HepG2 (cell line): ENCODE measurements around the gene MLN. TPM values are rescaled to one million over a fixed set of nuclear protein-coding genes. Genes with fewer than 3 reads are reported as not detected.
A peak's percentile ranks its signal among the peaks of the same experiment; 100 is the strongest.

Experiments
- ATAC-seq: fragments of 200-7000 bp; cut with Tn5 transposase; 3 replicates; pipeline ENCODE4 v1.9.1; 2020; ENCODE audit warnings: mild to moderate bottlenecking, moderate library complexity
- BruUV-seq: library from RNA; stranded (reverse); fragments of 400-500 nt; replicated peaks from 2 replicates; lab custom pipeline; 2021; lab: Mats Ljungman, UMichigan
- CTCF ChIA-PET: fragments of 300-600 bp; formaldehyde crosslinking; extraction: SDS; loops from one replicate; lab custom pipeline; 2021; ENCODE audit warnings: low total read pairs, inconsistent platforms, low intra/inter-chr PET ratio; lab: Yijun Ruan, JAX
- POLR2A ChIA-PET: fragments of 350-600 bp; sonication (Branson Sonifier 250); formaldehyde crosslinking; loops from one replicate; lab custom pipeline; 2020; ENCODE audit warnings: antibody characterized with exemption, inconsistent platforms; lab: Yijun Ruan, JAX
- DNase-seq: peaks from one replicate; pipeline ENCODE4 v3.0.0-alpha.2; 2015; ENCODE audit warnings: low spot score
- FAIRE-seq: peaks from 3 replicates; lab custom pipeline; 2011; peaks lifted over from hg19 to GRCh38; lab: Jason Lieb, UNC
- H2AFZ ChIP-seq: one replicate; pipeline ENCODE4 v1.6.1; 2011; ENCODE audit warnings: low read length, inconsistent platforms
- H3K27ac ChIP-seq: fragments of 300-600 bp; 3 replicates; pipeline ENCODE4 v1.8.0; 2011; ENCODE audit warnings: mixed run types, mild to moderate bottlenecking, mixed read lengths, low read length, inconsistent platforms; ENCODE audit not compliant: insufficient read depth; ENCODE audit errors: extremely low read length
- H3K27me3 ChIP-seq, 2 experiments: fragments of 200-600 bp in 1 of 2; 2 replicates in 1 of 2; 3 replicates in 1 of 2; pipeline versions ENCODE4 v1.6.0 to v1.8.0; 2011; ENCODE audit warnings: low read length in 2 of 2, mild to moderate bottlenecking in 2 of 2, moderate library complexity in 2 of 2, inconsistent platforms in 1 of 2; ENCODE audit not compliant: insufficient read depth in 2 of 2, control insufficient read depth in 1 of 2
- H3K36me3 ChIP-seq, 2 experiments: fragments of 200-600 bp in 1 of 2; replicated peaks in 1 of 2; 2 replicates in 1 of 2; 3 replicates in 1 of 2; pipeline versions ENCODE4 v1.5.1 to v1.8.0; 2011; ENCODE audit warnings: low read length in 2 of 2, inconsistent platforms in 1 of 2; ENCODE audit not compliant: insufficient read depth in 2 of 2, control insufficient read depth in 1 of 2
- H3K4me1 ChIP-seq: 2 replicates; pipeline ENCODE4 v1.5.1; 2012; ENCODE audit warnings: low read length, inconsistent platforms; ENCODE audit not compliant: insufficient read depth
- H3K4me2 ChIP-seq: 2 replicates; pipeline ENCODE4 v1.6.0; 2011; ENCODE audit warnings: low read depth, low read length, inconsistent platforms
- H3K4me3 ChIP-seq, 3 experiments: fragments of 200-600 bp in 1 of 3; sonication (generic), shearing (Covaris generic) in 1 of 3; replicated peaks in 1 of 3; 2 replicates each; pipeline ENCODE4 v1.5.1; 2011 to 2016; ENCODE audit warnings: low read length in 3 of 3, inconsistent platforms in 2 of 3, low read depth in 2 of 3, mild to moderate bottlenecking in 2 of 3, control low read depth in 1 of 3, mixed read lengths in 1 of 3; ENCODE audit not compliant: insufficient read depth in 1 of 3
- H3K79me2 ChIP-seq: one replicate; pipeline ENCODE4 v1.6.1; 2011; ENCODE audit warnings: low read length, inconsistent platforms; ENCODE audit not compliant: insufficient read depth
- H3K9ac ChIP-seq: 2 replicates; pipeline ENCODE4 v1.6.0; 2011; ENCODE audit warnings: mild to moderate bottlenecking, low read depth, low read length, inconsistent platforms; ENCODE audit not compliant: insufficient read depth
- H3K9me3 ChIP-seq: 2 replicates; pipeline ENCODE4 v1.5.1; 2012; ENCODE audit warnings: mild to moderate bottlenecking, low read length
- H4K20me1 ChIP-seq: 2 replicates; pipeline ENCODE4 v1.6.0; 2011; ENCODE audit warnings: inconsistent platforms, mild to moderate bottlenecking, low read length, moderate library complexity; ENCODE audit not compliant: insufficient read depth
- EED ChIP-seq: sonication (generic); formaldehyde crosslinking; IDR thresholded peaks from 2 replicates; pipeline ENCODE4 v1.5.0; 2020; ENCODE audit warnings: mild to moderate bottlenecking, missing genetic modification reagents
- PCBP2 ChIP-seq: fragments of 200-400 bp; formaldehyde crosslinking; optimal IDR thresholded peaks from 2 replicates; pipeline ENCODE3; 2018; ENCODE audit warnings: low read length, low read depth; ENCODE audit not compliant: poor library complexity, severe bottlenecking
- PHB2 ChIP-seq: fragments of 450-650 bp; IDR thresholded peaks from 2 replicates; pipeline ENCODE4 v1.6.1; 2018; ENCODE audit not compliant: partially characterized antibody
- SMARCC2 ChIP-seq: fragments of 450-650 bp; IDR thresholded peaks from 2 replicates; pipeline ENCODE4 v1.6.1; 2017; ENCODE audit warnings: antibody characterized with exemption, mild to moderate bottlenecking
- ZFY ChIP-seq: sonication (generic); formaldehyde crosslinking; IDR thresholded peaks from 2 replicates; pipeline ENCODE4 v1.4.0; 2020; ENCODE audit warnings: missing genetic modification reagents
- ZMYM3 ChIP-seq: sonication (generic); formaldehyde crosslinking; IDR thresholded peaks from 2 replicates; pipeline ENCODE4 v1.5.1; 2020; ENCODE audit warnings: mild to moderate bottlenecking, missing genetic modification reagents
- ZNF768 ChIP-seq: sonication (generic); formaldehyde crosslinking; IDR thresholded peaks from 2 replicates; pipeline ENCODE4 v1.4.0; 2020; ENCODE audit warnings: missing genetic modification reagents
- WGBS: methylation state at CpG from one replicate; pipeline ENCODE4 v1.1.6; 2017; ENCODE audit warnings: low lambda C conversion rate; 5-methylcytosine and 5-hydroxymethylcytosine counted together
- in situ Hi-C: cut with HindIII; loops from 2 replicates; pipeline ENCODE4 v1.10.0; 2017; ENCODE audit warnings: low pct_unique_long_range_greater_than_20kb; ENCODE audit not compliant: extremely low pct_ligation_motif_present
- intact Hi-C: fragments of 100-400 bp; cut with micrococcal nuclease; formaldehyde crosslinking; loops from one replicate; pipeline ENCODE4 v1.10.0; 2022; ENCODE audit not compliant: unreplicated experiment
- polyA plus RNA-seq, 8 experiments: library from polyadenylated mRNA; depleted of rRNA in 3 of 8; stranded (reverse) in 7 of 8; unstranded in 1 of 8; fragments of >200 nt; fragmentation: Illumina TruSeq in 4 of 8; extraction: Trizol in 4 of 8; gene quantifications; 2 replicates each; pipeline versions ENCODE4 v1.2.1 to v1.2.3, GENCODE V29; 2011 to 2016; ENCODE audit warnings: low read depth in 4 of 8, missing spikeins in 1 of 8, mixed read lengths in 1 of 8; ENCODE audit not compliant: insufficient read depth in 1 of 8
- total RNA-seq, 5 experiments: library from RNA; depleted of rRNA; stranded (reverse); fragments of >200 nt; fragmentation: Illumina TruSeq; extraction: Trizol; gene quantifications; 2 replicates each; pipeline ENCODE4 v1.2.3, GENCODE V29; 2016; ENCODE audit warnings: low read depth in 1 of 5
- TF ChIP-seq, protein P1 (sequence below): sonication (generic); formaldehyde crosslinking; IDR thresholded peaks from 2 replicates; pipeline ENCODE4 v1.5.1; 2020; ENCODE audit warnings: mild to moderate bottlenecking, missing genetic modification reagents, moderate library complexity
- TF ChIP-seq, protein P2 (sequence below): sonication (generic); formaldehyde crosslinking; IDR thresholded peaks from 2 replicates; pipeline ENCODE4 v1.4.0; 2020; ENCODE audit warnings: missing genetic modification reagents
- TF ChIP-seq, protein P3 (sequence below): sonication (generic); formaldehyde crosslinking; IDR thresholded peaks from 2 replicates; pipeline ENCODE4 v1.5.1; 2020; ENCODE audit warnings: missing genetic modification reagents, mild to moderate bottlenecking, borderline replicate concordance
- TF ChIP-seq, protein P4 (sequence below): sonication (generic); formaldehyde crosslinking; IDR thresholded peaks from 2 replicates; pipeline ENCODE4 v1.9.0; 2022; ENCODE audit warnings: missing genetic modification reagents, mild to moderate bottlenecking, borderline replicate concordance

The MLN gene
- total and polyA plus RNA-seq, 2 of the 13 experiments (the other 11 are each of a cell fraction or from before 2014, with no cell fraction given), result not detected

DNA sequence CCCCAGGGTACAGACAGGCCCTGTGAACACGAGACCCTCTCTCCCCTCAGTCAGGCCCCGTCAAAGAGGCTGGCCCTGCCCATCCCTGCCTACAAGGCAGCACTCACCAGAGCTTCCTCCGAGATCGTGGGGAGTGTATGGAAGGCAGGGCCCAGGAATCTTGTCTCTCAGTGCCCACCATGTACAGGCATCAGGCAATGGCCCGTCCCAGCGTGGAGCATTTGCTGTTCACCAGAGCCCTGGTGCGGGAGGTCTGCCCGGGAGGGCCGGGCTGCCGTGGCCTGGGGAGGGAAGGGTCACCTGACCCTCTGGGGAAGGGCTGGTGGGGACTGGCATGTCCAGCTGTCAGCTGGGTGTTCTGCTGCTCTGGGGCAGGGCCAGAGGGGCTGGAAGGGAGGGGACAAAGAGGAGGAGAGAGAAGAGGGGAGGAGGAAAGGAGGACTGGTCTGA lies 57.1 kb downstream of the MLN start, which contains the start of gene IP6K3 (continued):
- TF ChIP-seq PCBP2 (no peak), PHB2 (no peak), ZMYM3 (CRISPR knock-in tag) (no peak), SMARCC2 (no peak)
- TF ChIP-seq, all 625 proteins: peak for 3

DNA sequence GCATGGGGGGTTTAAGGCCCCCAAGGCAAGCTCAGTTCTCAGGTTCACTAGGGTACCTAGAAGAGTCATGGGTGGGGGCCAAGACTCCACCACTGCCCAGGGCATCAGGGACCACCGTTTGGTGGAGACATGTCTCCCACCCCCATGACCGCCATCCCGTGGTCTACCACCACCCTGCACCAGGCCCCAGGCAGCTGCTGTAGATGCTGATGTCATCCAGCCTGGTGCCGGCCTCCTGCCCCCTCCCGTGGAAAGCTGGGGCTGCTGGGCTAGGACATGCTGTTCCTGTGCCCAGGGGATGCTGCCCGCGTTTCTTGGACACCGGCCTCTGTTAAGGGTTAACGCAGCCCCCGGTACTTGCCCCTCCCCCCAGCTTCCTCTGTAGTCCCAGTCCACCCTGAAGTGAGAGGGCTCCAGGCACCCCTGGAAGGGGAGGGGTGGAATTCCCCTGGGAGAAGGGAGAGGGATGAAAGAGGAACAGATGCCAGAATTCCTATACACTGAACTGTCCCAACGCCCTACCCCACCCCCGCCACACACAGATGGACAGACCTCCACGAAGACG lies 57.7 kb downstream of the MLN start:
- ChIA-PET POLR2A (interaction anchor here (1.4 to 4.6 kb wide), 3 partner anchors 14 to 42 kb away, joined by 3 to 48 read pairs (median 34); partner anchors contain the start of gene UQCC2), CTCF (interaction anchor here (5.7 kb wide), 1 partner anchor 17 kb away, joined by 77 read pairs; no protein-coding TSS in a partner anchor)
- in situ Hi-C loops, result no loop called here
- Histone ChIP-seq H3K9ac (no peak overlapping the region), H3K4me2 (peak overlapping the region; percentile 59), H3K9me3 (no peaks in the 10 kb centered on the region), H3K4me1 (peaks cover 52% of the 10 kb centered on the region), H3K27me3 (peaks cover 4 to 48% of the 10 kb centered on the region in 2 experiments; a peak in 4 of 5 replicates), H3K36me3 (no peaks in the 10 kb centered on the region), H3K27ac (no peak overlapping the region), H3K79me2 (no peaks in the 10 kb centered on the region), H4K20me1 (no peaks in the 10 kb centered on the region), H2AFZ (no peak overlapping the region), H3K4me3 (peak overlapping the region in 1 of 3 experiments; percentile 19; a peak in 1 of 6 replicates)
- no peak for FAIRE-seq
- 3% methylated on average over 13 of the region's 14 CpGs for WGBS
- intact Hi-C loops, result no loop called here
- DNase-seq, result no peak
- peak; percentile 20; the same call in 2 of the 3 replicates for ATAC-seq
- no TSS peak for BruUV-seq
- TF ChIP-seq ZNF768 (CRISPR knock-in tag), result peak; percentile 13; the same call in 1 of the 2 replicates
- peak; percentile 20; the same call in 1 of the 2 replicates for TF ChIP-seq ZFY
- TF ChIP-seq, protein P1, sequence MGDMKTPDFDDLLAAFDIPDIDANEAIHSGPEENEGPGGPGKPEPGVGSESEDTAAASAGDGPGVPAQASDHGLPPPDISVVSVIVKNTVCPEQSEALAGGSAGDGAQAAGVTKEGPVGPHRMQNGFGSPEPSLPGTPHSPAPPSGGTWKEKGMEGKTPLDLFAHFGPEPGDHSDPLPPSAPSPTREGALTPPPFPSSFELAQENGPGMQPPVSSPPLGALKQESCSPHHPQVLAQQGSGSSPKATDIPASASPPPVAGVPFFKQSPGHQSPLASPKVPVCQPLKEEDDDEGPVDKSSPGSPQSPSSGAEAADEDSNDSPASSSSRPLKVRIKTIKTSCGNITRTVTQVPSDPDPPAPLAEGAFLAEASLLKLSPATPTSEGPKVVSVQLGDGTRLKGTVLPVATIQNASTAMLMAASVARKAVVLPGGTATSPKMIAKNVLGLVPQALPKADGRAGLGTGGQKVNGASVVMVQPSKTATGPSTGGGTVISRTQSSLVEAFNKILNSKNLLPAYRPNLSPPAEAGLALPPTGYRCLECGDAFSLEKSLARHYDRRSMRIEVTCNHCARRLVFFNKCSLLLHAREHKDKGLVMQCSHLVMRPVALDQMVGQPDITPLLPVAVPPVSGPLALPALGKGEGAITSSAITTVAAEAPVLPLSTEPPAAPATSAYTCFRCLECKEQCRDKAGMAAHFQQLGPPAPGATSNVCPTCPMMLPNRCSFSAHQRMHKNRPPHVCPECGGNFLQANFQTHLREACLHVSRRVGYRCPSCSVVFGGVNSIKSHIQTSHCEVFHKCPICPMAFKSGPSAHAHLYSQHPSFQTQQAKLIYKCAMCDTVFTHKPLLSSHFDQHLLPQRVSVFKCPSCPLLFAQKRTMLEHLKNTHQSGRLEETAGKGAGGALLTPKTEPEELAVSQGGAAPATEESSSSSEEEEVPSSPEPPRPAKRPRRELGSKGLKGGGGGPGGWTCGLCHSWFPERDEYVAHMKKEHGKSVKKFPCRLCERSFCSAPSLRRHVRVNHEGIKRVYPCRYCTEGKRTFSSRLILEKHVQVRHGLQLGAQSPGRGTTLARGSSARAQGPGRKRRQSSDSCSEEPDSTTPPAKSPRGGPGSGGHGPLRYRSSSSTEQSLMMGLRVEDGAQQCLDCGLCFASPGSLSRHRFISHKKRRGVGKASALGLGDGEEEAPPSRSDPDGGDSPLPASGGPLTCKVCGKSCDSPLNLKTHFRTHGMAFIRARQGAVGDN (CRISPR knock-in tag), result 0 out of 2 replicates have a peak, but pooled peaks have one; percentile 8
- TF ChIP-seq, protein P2, sequence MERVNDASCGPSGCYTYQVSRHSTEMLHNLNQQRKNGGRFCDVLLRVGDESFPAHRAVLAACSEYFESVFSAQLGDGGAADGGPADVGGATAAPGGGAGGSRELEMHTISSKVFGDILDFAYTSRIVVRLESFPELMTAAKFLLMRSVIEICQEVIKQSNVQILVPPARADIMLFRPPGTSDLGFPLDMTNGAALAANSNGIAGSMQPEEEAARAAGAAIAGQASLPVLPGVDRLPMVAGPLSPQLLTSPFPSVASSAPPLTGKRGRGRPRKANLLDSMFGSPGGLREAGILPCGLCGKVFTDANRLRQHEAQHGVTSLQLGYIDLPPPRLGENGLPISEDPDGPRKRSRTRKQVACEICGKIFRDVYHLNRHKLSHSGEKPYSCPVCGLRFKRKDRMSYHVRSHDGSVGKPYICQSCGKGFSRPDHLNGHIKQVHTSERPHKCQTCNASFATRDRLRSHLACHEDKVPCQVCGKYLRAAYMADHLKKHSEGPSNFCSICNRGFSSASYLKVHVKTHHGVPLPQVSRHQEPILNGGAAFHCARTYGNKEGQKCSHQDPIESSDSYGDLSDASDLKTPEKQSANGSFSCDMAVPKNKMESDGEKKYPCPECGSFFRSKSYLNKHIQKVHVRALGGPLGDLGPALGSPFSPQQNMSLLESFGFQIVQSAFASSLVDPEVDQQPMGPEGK, result peak; percentile 46; the same call in 1 of the 2 replicates
- TF ChIP-seq, protein P3, sequence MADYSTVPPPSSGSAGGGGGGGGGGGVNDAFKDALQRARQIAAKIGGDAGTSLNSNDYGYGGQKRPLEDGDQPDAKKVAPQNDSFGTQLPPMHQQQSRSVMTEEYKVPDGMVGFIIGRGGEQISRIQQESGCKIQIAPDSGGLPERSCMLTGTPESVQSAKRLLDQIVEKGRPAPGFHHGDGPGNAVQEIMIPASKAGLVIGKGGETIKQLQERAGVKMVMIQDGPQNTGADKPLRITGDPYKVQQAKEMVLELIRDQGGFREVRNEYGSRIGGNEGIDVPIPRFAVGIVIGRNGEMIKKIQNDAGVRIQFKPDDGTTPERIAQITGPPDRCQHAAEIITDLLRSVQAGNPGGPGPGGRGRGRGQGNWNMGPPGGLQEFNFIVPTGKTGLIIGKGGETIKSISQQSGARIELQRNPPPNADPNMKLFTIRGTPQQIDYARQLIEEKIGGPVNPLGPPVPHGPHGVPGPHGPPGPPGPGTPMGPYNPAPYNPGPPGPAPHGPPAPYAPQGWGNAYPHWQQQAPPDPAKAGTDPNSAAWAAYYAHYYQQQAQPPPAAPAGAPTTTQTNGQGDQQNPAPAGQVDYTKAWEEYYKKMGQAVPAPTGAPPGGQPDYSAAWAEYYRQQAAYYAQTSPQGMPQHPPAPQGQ (CRISPR knock-in tag), result no peak
- TF ChIP-seq, protein P4, sequence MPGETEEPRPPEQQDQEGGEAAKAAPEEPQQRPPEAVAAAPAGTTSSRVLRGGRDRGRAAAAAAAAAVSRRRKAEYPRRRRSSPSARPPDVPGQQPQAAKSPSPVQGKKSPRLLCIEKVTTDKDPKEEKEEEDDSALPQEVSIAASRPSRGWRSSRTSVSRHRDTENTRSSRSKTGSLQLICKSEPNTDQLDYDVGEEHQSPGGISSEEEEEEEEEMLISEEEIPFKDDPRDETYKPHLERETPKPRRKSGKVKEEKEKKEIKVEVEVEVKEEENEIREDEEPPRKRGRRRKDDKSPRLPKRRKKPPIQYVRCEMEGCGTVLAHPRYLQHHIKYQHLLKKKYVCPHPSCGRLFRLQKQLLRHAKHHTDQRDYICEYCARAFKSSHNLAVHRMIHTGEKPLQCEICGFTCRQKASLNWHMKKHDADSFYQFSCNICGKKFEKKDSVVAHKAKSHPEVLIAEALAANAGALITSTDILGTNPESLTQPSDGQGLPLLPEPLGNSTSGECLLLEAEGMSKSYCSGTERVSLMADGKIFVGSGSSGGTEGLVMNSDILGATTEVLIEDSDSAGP (CRISPR knock-in tag), result 0 out of 2 replicates have a peak, but pooled peaks have one; percentile 28
- peak; percentile 43; the same call in 1 of the 2 replicates for TF ChIP-seq EED (CRISPR knock-in tag)
